Measurements from ENCODE around the gene TPM1.

TPM1 gene

GRCh38 chr15:63077952-63078351, 35.4 kb downstream of the TPM1 start:
- Histone ChIP-seq H3K9me3 (ENCODE audit: control extremely low read depth in 1 of 5, control insufficient read depth in 4 of 5, insufficient read depth in 2 of 5, low read depth in 1 of 5, low read length in 4 of 5) (no peaks in the 10 kb centered on the region), H3K27ac (ENCODE audit: insufficient read depth in 1 of 2, low read depth in 1 of 2, low read length in 2 of 2, poor library complexity in 1 of 2, severe bottlenecking in 2 of 2) (no peak overlapping the region), H3K4me1 (ENCODE audit: control extremely low read depth in 1 of 4, control insufficient read depth in 4 of 4, insufficient read depth in 4 of 4, low read length in 3 of 4) (peaks cover 0 to 11% (median 6%) of the 10 kb centered on the region in 4 experiments), H3K4me3 (ENCODE audit: control insufficient read depth in 1 of 7, extremely low read depth in 1 of 7, insufficient read depth in 4 of 7, low read depth in 2 of 7, low read length in 6 of 7) (no peak overlapping the region), H3K27me3 (replicated peaks in 2 of 5; ENCODE audit: control insufficient read depth in 4 of 5, insufficient read depth in 5 of 5, low read length in 4 of 5) (no peaks in the 10 kb centered on the region), H3K36me3 (ENCODE audit: control insufficient read depth in 4 of 4, insufficient read depth in 4 of 4, low read length in 3 of 4) (no peaks in the 10 kb centered on the region)
- 100% methylated on average over 5 of the region's 6 CpGs for WGBS (ENCODE audit: insufficient coverage)
- no peak for DNase-seq
- CTCF ChIA-PET, result interaction anchor here (1.3 to 1.9 kb wide), 2 partner anchors 12 to 29 kb away, joined by 6 to 9 read pairs; no protein-coding TSS in a partner anchor
- POLR2A ChIA-PET, result no interaction called here

- Histone ChIP-seq H3K4me3 (ENCODE audit: control insufficient read depth in 1 of 7, extremely low read depth in 1 of 7, insufficient read depth in 4 of 7, low read depth in 2 of 7, low read length in 6 of 7) (no peak overlapping the region), H3K27ac (ENCODE audit: insufficient read depth in 1 of 2, low read depth in 1 of 2, low read length in 2 of 2, poor library complexity in 1 of 2, severe bottlenecking in 2 of 2) (no peak overlapping the region), H3K9me3 (ENCODE audit: control extremely low read depth in 1 of 5, control insufficient read depth in 4 of 5, insufficient read depth in 2 of 5, low read depth in 1 of 5, low read length in 4 of 5) (no peaks in the 10 kb centered on the region), H3K4me1 (ENCODE audit: control extremely low read depth in 1 of 4, control insufficient read depth in 4 of 4, insufficient read depth in 4 of 4, low read length in 3 of 4) (peaks cover 0 to 11% (median 6%) of the 10 kb centered on the region in 4 experiments), H3K36me3 (ENCODE audit: control insufficient read depth in 4 of 4, insufficient read depth in 4 of 4, low read length in 3 of 4) (no peaks in the 10 kb centered on the region), H3K27me3 (replicated peaks in 2 of 5; ENCODE audit: control insufficient read depth in 4 of 5, insufficient read depth in 5 of 5, low read length in 4 of 5) (no peaks in the 10 kb centered on the region)
- CTCF ChIA-PET, result interaction anchor here (1.2 to 2.2 kb wide), 2 partner anchors 14 to 32 kb away, joined by 4 to 16 read pairs; no protein-coding TSS in a partner anchor
- WGBS (ENCODE audit: insufficient coverage), result 95% methylated on average over 13 of the region's 13 CpGs
- POLR2A ChIA-PET, result no interaction called here
- DNase-seq, result no peak
Measured at GRCh38 chr15:63079947-63080626, 37.5 kb downstream of the TPM1 start.

DNA sequence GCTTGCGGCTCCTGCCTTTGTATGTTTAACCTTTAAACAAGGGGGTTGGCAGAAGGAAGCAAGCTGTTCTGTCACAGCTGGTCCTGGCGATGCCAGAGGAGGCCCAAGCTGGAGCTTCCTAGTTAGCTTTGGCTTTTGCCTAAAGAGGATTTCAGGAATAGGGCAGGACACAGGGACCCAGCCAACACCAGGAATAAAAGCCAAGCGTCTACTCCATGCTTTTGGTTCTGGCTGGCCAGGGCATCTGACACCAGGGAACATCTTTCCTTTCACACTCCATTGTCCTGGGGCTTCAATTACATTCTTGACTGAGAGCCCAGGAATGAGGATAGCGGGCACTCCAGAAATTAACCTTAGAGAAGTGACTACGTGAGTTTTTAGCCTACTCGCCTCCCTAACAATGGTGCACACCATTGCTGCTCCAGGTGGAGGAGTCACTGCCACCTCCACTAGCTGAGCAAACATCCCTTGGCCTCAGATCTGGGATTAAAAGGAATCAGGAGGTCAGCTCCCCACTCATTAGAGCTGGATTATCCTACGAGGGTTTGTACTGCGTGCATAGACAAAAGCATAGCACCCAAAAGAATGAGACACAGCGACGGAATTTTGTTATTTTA, 38.2 kb downstream of the TPM1 start:
- H3K27me3 ChIP-seq (replicated peaks in 2 of 5; ENCODE audit: control insufficient read depth in 4 of 5, insufficient read depth in 5 of 5, low read length in 4 of 5), result no peaks in the 10 kb centered on the region
- no peak overlapping the region for H3K4me3 ChIP-seq (ENCODE audit: control insufficient read depth in 1 of 7, extremely low read depth in 1 of 7, insufficient read depth in 4 of 7, low read depth in 2 of 7, low read length in 6 of 7)
- no peak overlapping the region for H3K27ac ChIP-seq (ENCODE audit: insufficient read depth in 1 of 2, low read depth in 1 of 2, low read length in 2 of 2, poor library complexity in 1 of 2, severe bottlenecking in 2 of 2)
- DNase-seq, result no peak
- 100% methylated on average over 10 of the region's 10 CpGs for WGBS (ENCODE audit: insufficient coverage)
- POLR2A ChIA-PET, result no interaction called here
- H3K9me3 ChIP-seq (ENCODE audit: control extremely low read depth in 1 of 5, control insufficient read depth in 4 of 5, insufficient read depth in 2 of 5, low read depth in 1 of 5, low read length in 4 of 5), result no peaks in the 10 kb centered on the region
- no peaks in the 10 kb centered on the region for H3K36me3 ChIP-seq (ENCODE audit: control insufficient read depth in 4 of 4, insufficient read depth in 4 of 4, low read length in 3 of 4)
- CTCF ChIA-PET, result interaction anchor here (0.7 to 2.2 kb wide), 3 partner anchors 11 to 33 kb away, joined by 3 to 16 read pairs (median 4); no protein-coding TSS in a partner anchor
- H3K4me1 ChIP-seq (ENCODE audit: control extremely low read depth in 1 of 4, control insufficient read depth in 4 of 4, insufficient read depth in 4 of 4, low read length in 3 of 4), result peaks cover 0 to 11% (median 6%) of the 10 kb centered on the region in 4 experiments

DNA sequence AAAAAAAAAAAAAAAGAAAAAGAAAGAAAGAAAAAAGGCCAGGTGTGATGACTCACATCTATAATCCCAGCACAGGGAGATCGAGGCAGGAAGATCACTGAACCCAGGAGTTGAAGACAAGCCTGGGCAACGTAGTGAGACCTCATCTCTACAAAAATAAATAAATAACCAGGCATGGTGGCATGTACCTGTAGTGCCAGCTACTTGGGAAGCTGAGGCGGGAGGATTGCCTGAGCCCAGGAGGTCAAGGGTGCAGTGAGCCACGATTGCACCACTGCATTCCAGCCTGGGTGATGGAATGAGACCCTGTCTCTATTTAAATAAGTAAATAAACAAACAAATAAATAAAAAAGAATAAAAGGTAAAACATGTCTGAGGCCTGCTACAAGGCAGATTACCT, 39.8 kb downstream of the TPM1 start:
- Histone ChIP-seq H3K9me3 (ENCODE audit: control extremely low read depth in 1 of 5, control insufficient read depth in 4 of 5, insufficient read depth in 2 of 5, low read depth in 1 of 5, low read length in 4 of 5) (no peaks in the 10 kb centered on the region), H3K36me3 (ENCODE audit: control insufficient read depth in 4 of 4, insufficient read depth in 4 of 4, low read length in 3 of 4) (no peaks in the 10 kb centered on the region), H3K4me1 (ENCODE audit: control extremely low read depth in 1 of 4, control insufficient read depth in 4 of 4, insufficient read depth in 4 of 4, low read length in 3 of 4) (no peaks in the 10 kb centered on the region), H3K27me3 (replicated peaks in 2 of 5; ENCODE audit: control insufficient read depth in 4 of 5, insufficient read depth in 5 of 5, low read length in 4 of 5) (no peaks in the 10 kb centered on the region), H3K27ac (ENCODE audit: insufficient read depth in 1 of 2, low read depth in 1 of 2, low read length in 2 of 2, poor library complexity in 1 of 2, severe bottlenecking in 2 of 2) (no peak overlapping the region), H3K4me3 (ENCODE audit: control insufficient read depth in 1 of 7, extremely low read depth in 1 of 7, insufficient read depth in 4 of 7, low read depth in 2 of 7, low read length in 6 of 7) (no peak overlapping the region)
- ChIA-PET CTCF (interaction anchor here (0.6 to 1.2 kb wide), 2 partner anchors 29 to 34 kb away, joined by 3 read pairs; no protein-coding TSS in a partner anchor), POLR2A (no interaction called here)
- no CpG with 5 or more reads among the region's 4 CpGs for WGBS (ENCODE audit: insufficient coverage)
- no peak for DNase-seq

- H3K4me1 ChIP-seq (ENCODE audit: control extremely low read depth in 1 of 4, control insufficient read depth in 4 of 4, insufficient read depth in 4 of 4, low read length in 3 of 4), result no peaks in the 10 kb centered on the region
- no peaks in the 10 kb centered on the region for H3K27me3 ChIP-seq (replicated peaks in 2 of 5; ENCODE audit: control insufficient read depth in 4 of 5, insufficient read depth in 5 of 5, low read length in 4 of 5)
- 97% methylated on average over 10 of the region's 12 CpGs for WGBS (ENCODE audit: insufficient coverage)
- no peak overlapping the region for H3K4me3 ChIP-seq (ENCODE audit: control insufficient read depth in 1 of 7, extremely low read depth in 1 of 7, insufficient read depth in 4 of 7, low read depth in 2 of 7, low read length in 6 of 7)
- no peaks in the 10 kb centered on the region for H3K9me3 ChIP-seq (ENCODE audit: control extremely low read depth in 1 of 5, control insufficient read depth in 4 of 5, insufficient read depth in 2 of 5, low read depth in 1 of 5, low read length in 4 of 5)
- DNase-seq, result no peak
- ChIA-PET CTCF (interaction anchor here (1.2 to 1.6 kb wide), 2 partner anchors 20 to 34 kb away, joined by 3 read pairs; no protein-coding TSS in a partner anchor), POLR2A (no interaction called here)
- H3K27ac ChIP-seq (ENCODE audit: insufficient read depth in 1 of 2, low read depth in 1 of 2, low read length in 2 of 2, poor library complexity in 1 of 2, severe bottlenecking in 2 of 2), result no peak overlapping the region
- no peaks in the 10 kb centered on the region for H3K36me3 ChIP-seq (ENCODE audit: control insufficient read depth in 4 of 4, insufficient read depth in 4 of 4, low read length in 3 of 4)
Measured at GRCh38 chr15:63083044-63083443, 40.5 kb downstream of the TPM1 start.

GRCh38 chr15:63083541-63083940, 41.0 kb downstream of the TPM1 start:
- ChIA-PET CTCF (interaction anchor here (1.6 kb wide), 1 partner anchor 20 kb away, joined by 3 read pairs; no protein-coding TSS in a partner anchor), POLR2A (no interaction called here)
- no peak overlapping the region for H3K27ac ChIP-seq (ENCODE audit: insufficient read depth in 1 of 2, low read depth in 1 of 2, low read length in 2 of 2, poor library complexity in 1 of 2, severe bottlenecking in 2 of 2)
- no peak overlapping the region for H3K4me3 ChIP-seq (ENCODE audit: control insufficient read depth in 1 of 7, extremely low read depth in 1 of 7, insufficient read depth in 4 of 7, low read depth in 2 of 7, low read length in 6 of 7)
- peaks cover 0 to under 1% (median under 1%) of the 10 kb centered on the region in 4 experiments for H3K4me1 ChIP-seq (ENCODE audit: control extremely low read depth in 1 of 4, control insufficient read depth in 4 of 4, insufficient read depth in 4 of 4, low read length in 3 of 4)
- no peaks in the 10 kb centered on the region for H3K36me3 ChIP-seq (ENCODE audit: control insufficient read depth in 4 of 4, insufficient read depth in 4 of 4, low read length in 3 of 4)
- WGBS (ENCODE audit: insufficient coverage), result 96% methylated on average over 5 of the region's 11 CpGs
- no peaks in the 10 kb centered on the region for H3K27me3 ChIP-seq (replicated peaks in 2 of 5; ENCODE audit: control insufficient read depth in 4 of 5, insufficient read depth in 5 of 5, low read length in 4 of 5)
- no peaks in the 10 kb centered on the region for H3K9me3 ChIP-seq (ENCODE audit: control extremely low read depth in 1 of 5, control insufficient read depth in 4 of 5, insufficient read depth in 2 of 5, low read depth in 1 of 5, low read length in 4 of 5)
- DNase-seq, result no peak

- 100% methylated on average over 1 of the region's 1 CpG for WGBS (ENCODE audit: insufficient coverage)
- Histone ChIP-seq H3K4me1 (ENCODE audit: control extremely low read depth in 1 of 4, control insufficient read depth in 4 of 4, insufficient read depth in 4 of 4, low read length in 3 of 4) (peaks cover 0 to 12% (median 6%) of the 10 kb centered on the region in 4 experiments), H3K36me3 (ENCODE audit: control insufficient read depth in 4 of 4, insufficient read depth in 4 of 4, low read length in 3 of 4) (no peaks in the 10 kb centered on the region), H3K9me3 (ENCODE audit: control extremely low read depth in 1 of 5, control insufficient read depth in 4 of 5, insufficient read depth in 2 of 5, low read depth in 1 of 5, low read length in 4 of 5) (no peaks in the 10 kb centered on the region), H3K27ac (ENCODE audit: insufficient read depth in 1 of 2, low read depth in 1 of 2, low read length in 2 of 2, poor library complexity in 1 of 2, severe bottlenecking in 2 of 2) (no peak overlapping the region), H3K4me3 (ENCODE audit: control insufficient read depth in 1 of 7, extremely low read depth in 1 of 7, insufficient read depth in 4 of 7, low read depth in 2 of 7, low read length in 6 of 7) (no peak overlapping the region), H3K27me3 (replicated peaks in 2 of 5; ENCODE audit: control insufficient read depth in 4 of 5, insufficient read depth in 5 of 5, low read length in 4 of 5) (no peaks in the 10 kb centered on the region)
- ChIA-PET POLR2A (no interaction called here), CTCF (interaction anchor here (1.0 to 1.6 kb wide), 2 partner anchors 8 to 21 kb away, joined by 3 read pairs; no protein-coding TSS in a partner anchor)
- DNase-seq, result no peak
Measured at GRCh38 chr15:63084806-63085205, 42.3 kb downstream of the TPM1 start.
